ENCODE results near the gene SLC6A17. TPM values are rescaled to one million over a fixed set of nuclear protein-coding genes. Genes with fewer than 3 reads are reported as not detected.

SLC6A17 gene
- total and polyA plus RNA-seq, 9 of the 15 experiments (the other 6 are each of a cell fraction or from before 2014, with no cell fraction given) = not detected

GRCh38 chr1:110207831-110208230, 57.5 kb downstream of the SLC6A17 start (continued):
- TF ChIP-seq HLTF (IDR thresholded peaks at IDR 0.05) = no peak
- TF ChIP-seq ETV1 (tag; conservative IDR thresholded peaks at IDR 0.05; ENCODE audit: low read depth) = no peak
- no peak for TF ChIP-seq ZKSCAN8 (CRISPR knock-in tag; IDR thresholded peaks at IDR 0.05)
- TF ChIP-seq HNRNPL (IDR thresholded peaks at IDR 0.05; ENCODE audit: low read depth, low read length) = no peak
- TF ChIP-seq SIN3A (IDR thresholded peaks at IDR 0.05; ENCODE audit: borderline replicate concordance in 2 of 2, control insufficient read depth in 1 of 2, low read depth in 2 of 2, low read length in 2 of 2) = no peak
- peak; percentile 46; the same call in 1 of the 2 replicates for TF ChIP-seq JUND (IDR thresholded peaks at IDR 0.05; ENCODE audit: borderline replicate concordance, low read depth, low read length)
- TF ChIP-seq JUND (tag; IDR thresholded peaks at IDR 0.05; ENCODE audit: borderline replicate concordance, low read depth, low read length) = no peak
- no peak for TF ChIP-seq FOXP4 (CRISPR knock-in tag; IDR thresholded peaks at IDR 0.05; ENCODE audit: borderline replicate concordance)
- TF ChIP-seq CCAR2 (IDR thresholded peaks at IDR 0.05; ENCODE audit: low read depth, low read length) = no peak
- TF ChIP-seq, protein P1, sequence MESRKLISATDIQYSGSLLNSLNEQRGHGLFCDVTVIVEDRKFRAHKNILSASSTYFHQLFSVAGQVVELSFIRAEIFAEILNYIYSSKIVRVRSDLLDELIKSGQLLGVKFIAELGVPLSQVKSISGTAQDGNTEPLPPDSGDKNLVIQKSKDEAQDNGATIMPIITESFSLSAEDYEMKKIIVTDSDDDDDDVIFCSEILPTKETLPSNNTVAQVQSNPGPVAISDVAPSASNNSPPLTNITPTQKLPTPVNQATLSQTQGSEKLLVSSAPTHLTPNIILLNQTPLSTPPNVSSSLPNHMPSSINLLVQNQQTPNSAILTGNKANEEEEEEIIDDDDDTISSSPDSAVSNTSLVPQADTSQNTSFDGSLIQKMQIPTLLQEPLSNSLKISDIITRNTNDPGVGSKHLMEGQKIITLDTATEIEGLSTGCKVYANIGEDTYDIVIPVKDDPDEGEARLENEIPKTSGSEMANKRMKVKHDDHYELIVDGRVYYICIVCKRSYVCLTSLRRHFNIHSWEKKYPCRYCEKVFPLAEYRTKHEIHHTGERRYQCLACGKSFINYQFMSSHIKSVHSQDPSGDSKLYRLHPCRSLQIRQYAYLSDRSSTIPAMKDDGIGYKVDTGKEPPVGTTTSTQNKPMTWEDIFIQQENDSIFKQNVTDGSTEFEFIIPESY (CRISPR knock-in tag; IDR thresholded peaks at IDR 0.05) = no peak
- TF ChIP-seq, protein P2, sequence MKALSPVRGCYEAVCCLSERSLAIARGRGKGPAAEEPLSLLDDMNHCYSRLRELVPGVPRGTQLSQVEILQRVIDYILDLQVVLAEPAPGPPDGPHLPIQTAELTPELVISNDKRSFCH (CRISPR knock-in tag; IDR thresholded peaks at IDR 0.05) = no peak
- TF ChIP-seq, protein P2 (tag; IDR thresholded peaks at IDR 0.05) = no peak
- TF ChIP-seq ZNF668 (CRISPR knock-in tag; IDR thresholded peaks at IDR 0.05) = no peak

Data from K562 (cell line).